GM12891 (cell line): ENCODE data around the gene DTHD1.

Source experiments
- PAX5 ChIP-seq: IDR thresholded peaks from 2 replicates; pipeline ENCODE4 v1.6.1; 2011; ENCODE audit warnings: low read length, moderate library complexity, mild to moderate bottlenecking; ENCODE audit not compliant: insufficient read depth, severe bottlenecking
- POLR2A ChIP-seq: IDR thresholded peaks from 2 replicates; pipeline ENCODE4 v1.6.1; 2011; ENCODE audit warnings: low read depth, low read length, control low read depth
- POLR2AphosphoS5 ChIP-seq: IDR thresholded peaks from 2 replicates; pipeline ENCODE4 v1.6.1; 2011; ENCODE audit warnings: low read depth, low read length, control low read depth
- POU2F2 ChIP-seq: IDR thresholded peaks from 2 replicates; pipeline ENCODE4 v1.6.1; 2011; ENCODE audit warnings: low read depth, mild to moderate bottlenecking, control low read depth, low read length, moderate library complexity
- SPI1 ChIP-seq: IDR thresholded peaks from 2 replicates; pipeline ENCODE4 v1.6.1; 2011; ENCODE audit warnings: low read depth, low read length, control low read depth
- TAF1 ChIP-seq: IDR thresholded peaks from 2 replicates; pipeline ENCODE4 v1.6.1; 2011; ENCODE audit warnings: low read depth, low read length, control low read depth

GRCh38 chr4:36283912-36284465, 2.6 kb downstream of the DTHD1 start:
- TF ChIP-seq POLR2A, result no peak
- no peak for TF ChIP-seq POLR2AphosphoS5
- TF ChIP-seq PAX5, result no peak
- TF ChIP-seq SPI1, result no peak
- no peak for TF ChIP-seq TAF1
- no peak for TF ChIP-seq POU2F2
